Measurements from ENCODE around the gene TMEM215.
"Not testable (repeated sequence)": the region's sequence is repeated elsewhere in the genome, so short reads cannot be mapped to it uniquely, and the experiment has no call there.

The TMEM215 gene, protein sequence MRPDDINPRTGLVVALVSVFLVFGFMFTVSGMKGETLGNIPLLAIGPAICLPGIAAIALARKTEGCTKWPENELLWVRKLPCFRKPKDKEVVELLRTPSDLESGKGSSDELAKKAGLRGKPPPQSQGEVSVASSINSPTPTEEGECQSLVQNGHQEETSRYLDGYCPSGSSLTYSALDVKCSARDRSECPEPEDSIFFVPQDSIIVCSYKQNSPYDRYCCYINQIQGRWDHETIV

DNA sequence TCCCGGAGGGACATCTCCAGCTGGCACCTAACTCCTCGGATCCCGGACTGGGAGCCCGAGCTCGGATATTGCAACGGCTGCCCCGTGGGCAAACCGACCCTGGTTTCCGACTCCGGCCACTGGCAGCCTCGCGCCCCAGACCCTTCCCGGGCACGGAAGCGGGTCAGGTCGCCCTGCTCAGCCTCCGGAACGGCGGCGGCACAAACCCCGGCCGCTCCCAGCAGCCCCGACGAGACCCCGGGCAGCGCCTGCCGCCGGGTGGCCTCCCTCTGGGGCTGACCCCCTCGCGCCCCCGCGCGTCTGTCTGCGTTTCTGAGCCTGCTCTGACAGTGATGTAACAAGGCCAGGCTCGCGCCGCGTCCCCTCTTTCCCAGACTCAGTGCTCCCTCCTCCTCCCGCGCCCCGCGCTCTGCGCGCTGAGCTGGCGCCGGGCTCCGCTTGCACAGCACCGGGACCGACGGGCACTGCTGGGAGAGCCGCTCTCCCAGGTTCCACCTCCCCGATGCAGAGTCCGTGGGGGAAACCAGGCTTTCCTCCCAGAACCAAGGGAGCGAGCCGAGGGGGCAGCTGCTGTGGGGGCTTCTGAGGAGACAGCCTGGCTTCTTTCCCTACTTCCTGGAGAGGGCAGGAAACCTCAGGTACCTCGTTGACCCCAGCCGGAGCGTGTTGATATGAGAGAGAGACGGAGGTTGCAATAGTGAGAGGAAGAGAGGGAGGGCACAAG lies at the start of gene TMEM215:
Gene TMEM215 (plus strand): TSS at position 373 of the 724 bp plus-strand sequence. CDS start 644 bp downstream, outside the sequence.
- no peak for DNase-seq

DNA sequence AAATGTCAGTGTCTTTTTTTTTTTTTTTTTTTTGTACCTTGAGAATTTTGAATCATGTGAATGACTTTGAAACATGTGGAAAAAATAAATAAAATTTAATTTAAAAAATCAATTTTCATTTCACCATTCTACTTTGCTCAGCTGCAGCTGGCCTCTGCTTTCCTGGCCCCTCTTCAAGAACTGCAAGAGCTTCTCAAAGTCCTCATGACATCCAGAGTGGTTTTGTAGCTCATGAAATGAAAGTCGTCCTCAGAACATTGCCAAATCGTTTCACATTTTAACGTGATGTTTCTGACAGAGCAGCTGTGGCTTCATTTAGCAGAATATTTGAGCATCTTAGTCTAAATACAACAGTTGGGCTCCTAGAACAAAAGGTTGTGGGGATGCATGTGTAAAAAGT lies 47.9 kb upstream of the TMEM215 start:
- no peak for DNase-seq

DNA sequence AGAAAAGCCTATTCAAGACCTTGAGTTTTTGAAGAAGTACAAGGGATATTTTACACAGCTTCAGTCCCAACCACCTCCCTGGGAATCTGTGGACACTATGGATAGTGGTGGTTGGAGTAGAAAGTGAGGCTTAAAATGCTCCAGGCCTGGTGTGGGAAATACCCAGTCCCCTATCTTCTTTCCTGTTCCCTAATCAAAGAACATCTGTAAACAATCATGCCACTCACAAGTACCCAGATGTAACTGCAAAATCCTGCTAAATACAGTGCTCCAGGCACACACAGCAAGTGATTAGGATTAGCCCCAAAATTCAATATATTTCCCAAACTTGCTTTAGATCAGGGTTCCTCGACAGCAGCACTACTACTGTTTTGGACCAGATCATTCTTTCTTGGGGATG lies 46.0 kb upstream of the TMEM215 start:
- DNase-seq, result no peak

DNA sequence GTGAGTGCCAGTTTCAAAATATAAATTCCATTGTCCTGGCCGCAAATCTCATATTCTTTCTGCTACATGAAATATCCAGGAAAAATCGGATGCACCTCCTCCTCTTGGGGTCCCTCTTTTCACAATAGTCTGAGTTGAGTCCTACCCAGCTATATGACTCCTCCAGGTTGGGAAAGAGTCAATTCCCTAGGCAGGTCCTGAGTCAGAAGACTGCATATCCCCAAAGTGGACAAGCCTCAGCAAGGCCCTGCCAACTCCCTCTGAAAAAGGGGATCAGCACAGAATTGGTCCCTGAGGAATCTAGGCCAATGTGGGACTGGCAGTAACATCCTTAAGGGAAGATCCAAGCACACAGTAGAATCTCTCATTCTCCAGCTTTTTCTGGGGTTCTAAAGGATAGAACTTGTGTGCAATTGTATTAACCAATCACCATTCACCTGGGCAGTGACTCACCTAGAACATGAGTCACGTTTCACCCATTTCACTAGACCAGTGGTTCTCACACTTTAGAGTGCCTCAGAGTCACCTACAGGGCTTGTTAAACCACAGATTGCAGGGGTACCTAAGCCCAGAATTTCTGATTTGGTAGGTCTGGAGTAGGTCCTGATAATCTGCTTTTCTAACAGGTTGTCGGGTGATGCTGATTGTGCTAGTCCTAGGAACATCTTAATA lies 44.7 kb upstream of the TMEM215 start:
- no peak for DNase-seq

DNA sequence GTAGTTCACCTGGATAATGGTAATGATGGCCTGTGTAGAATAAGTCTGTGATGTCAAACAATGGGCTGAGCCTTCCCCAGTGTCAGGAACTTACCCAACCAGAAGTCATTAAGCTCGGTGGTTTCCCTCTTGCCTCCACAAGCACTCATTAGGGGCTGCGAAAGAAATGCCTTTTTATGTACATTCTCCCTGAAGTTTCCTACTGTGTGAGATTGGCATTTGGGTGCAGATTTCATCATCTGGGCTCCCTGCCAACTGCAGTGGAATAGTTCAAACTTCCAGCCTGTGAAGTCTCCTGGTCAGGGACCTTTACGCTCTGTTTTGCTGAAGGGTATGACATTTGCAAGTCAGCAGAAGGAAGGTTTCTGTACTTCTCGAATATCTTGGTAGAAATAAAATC lies 41.6 kb upstream of the TMEM215 start:
- no peak for DNase-seq

DNA sequence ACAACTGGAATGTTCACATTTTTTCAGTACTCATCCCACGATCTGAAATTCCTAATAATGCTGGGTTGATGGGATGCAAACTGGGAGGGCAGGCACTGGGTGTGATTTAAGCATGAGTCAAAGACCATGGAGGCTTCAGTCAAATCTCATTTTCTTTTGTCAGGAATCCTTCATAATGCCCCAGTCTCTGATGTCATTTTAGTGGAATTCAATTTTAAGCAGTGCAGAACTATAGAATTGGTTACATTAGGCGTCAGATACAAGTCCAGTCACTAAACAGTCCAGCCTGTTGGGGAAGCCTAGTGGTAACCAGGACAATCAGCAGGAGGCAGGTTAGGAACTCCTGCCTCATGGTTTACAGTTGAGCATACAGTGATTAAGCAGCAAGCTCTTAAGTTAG lies 41.0 kb upstream of the TMEM215 start:
- no peak for DNase-seq

DNA sequence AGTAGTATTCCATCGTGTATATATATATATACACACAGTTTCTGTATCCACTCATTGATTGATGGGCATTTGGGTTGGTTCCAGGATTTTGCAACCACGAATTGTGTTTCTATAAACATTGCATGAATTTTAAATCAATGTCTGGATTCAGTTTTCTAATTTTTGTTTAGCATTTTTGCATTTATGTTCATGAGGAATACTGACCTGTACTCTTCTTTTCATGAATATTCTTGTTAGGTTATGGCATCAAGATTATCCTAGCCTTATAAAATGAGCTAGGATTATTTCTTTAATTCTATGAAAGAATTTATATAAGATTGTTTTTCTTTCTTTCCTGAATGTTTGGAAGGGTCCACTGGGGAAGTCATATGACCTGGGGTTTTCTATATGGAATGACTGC lies 35.3 kb upstream of the TMEM215 start:
- DNase-seq, result no peak

DNA sequence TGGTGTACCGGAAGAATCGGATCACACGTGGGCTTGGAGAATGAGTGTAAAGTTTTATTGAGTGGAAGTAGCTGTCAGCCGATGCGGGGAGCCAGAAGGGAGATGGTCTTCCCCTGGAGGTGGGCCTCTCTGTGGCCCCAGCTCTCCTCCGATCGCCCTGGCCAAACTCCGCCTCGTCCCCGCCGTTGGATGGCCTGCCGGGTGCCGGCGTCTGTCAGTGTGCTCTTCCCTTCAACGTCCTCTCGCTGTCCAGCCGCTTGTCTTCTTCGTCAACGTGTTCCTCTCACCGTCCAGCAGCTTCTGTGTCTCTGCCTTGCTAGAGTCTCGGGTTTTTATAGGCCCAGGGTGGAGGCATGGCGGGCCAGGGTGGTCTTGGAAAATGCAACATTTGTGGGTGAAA lies 27.6 kb upstream of the TMEM215 start:
- no peak for DNase-seq

DNA sequence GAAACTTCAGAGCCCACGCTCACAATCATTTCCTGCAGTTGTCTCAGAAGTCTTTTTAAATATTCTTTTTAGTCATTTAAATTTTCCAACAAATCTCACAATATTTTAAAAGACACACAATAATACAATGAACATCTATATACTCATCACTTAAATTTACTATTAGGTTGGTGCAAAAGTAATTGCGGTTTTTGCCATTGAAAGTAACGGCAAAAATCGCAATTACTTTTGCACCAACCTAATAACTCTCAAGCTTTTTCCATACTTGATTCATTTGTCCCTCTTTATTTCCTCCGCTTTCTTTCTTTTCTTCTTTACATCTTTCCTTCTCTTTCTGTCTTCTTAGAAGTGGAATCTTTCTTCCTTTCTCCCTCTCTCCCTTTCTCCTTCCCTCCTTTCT lies 19.2 kb upstream of the TMEM215 start:
- no peak for DNase-seq

DNA sequence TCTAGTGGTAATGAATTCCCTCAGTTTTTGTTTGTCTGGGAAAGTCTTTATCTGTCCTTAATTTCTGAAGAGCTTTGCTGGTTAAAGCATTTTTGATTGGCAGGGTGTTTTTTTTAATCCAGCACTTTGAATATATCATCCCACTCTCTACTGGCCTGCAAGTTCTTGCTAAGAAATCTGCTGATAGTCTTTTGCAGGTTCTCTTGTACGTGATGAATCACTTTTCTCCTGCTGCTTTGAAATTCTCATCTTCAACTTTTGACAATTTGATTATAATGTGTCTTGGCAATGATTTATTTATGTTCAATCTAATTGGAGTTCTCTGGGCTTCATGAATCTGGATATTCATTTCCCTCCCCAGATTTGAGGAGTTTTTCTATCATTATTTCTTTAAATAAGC lies 8.1 kb upstream of the TMEM215 start:
- no peak for DNase-seq

DNA sequence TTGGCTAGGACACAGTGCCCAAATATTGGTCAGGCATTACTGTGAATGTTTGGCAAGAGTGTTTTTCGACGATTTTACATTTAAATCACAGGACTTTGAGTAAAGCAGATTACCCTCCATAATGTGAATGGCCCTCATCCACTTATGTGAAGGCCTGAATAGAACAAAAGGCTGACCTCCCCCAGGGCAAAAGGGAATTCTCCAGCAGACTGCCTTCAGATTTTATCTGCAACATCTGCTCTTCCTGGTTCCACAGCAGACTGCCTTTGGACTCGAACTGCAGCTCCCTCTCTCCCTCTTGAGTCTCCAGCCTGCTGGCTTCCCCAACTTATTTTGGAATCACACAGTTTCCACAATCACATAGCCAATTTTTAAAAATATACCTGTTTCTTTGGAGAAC lies 7.1 kb upstream of the TMEM215 start:
- DNase-seq, result no peak

DNA sequence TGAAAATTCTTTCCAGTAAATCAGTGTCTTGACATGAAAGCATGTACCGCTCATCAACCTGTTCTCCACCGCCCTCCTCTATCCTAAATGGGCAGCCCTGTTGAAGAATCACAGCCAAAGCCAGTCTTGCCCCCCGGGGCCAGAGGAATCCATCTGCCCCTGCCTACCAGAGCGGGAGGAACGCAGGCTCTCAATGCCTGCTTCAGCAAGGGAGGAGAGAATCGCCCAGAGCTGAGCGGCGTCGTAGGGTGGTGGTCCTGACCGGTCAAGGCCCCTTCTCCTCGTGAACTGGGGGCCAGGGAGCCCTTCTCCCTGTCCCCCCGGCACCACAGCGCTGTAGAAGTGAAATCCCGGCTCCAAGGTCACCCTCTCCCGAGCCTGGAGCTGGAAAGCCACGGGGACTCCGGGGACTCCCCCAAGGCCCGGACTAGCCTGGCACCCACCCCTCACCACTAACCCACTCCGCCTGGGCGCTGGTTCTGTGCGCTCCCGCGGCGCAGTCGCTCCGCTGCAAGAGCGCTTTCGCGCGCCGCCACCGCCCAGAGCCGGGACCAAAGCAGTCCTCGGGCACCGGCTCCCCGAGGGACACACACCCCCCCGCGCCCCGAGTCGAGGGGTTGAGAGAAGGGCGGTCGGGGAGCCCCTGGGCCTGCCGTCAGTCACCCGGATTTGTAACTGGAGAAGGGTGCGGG lies 718 bp upstream of the TMEM215 start:
- no peak for DNase-seq

DNA sequence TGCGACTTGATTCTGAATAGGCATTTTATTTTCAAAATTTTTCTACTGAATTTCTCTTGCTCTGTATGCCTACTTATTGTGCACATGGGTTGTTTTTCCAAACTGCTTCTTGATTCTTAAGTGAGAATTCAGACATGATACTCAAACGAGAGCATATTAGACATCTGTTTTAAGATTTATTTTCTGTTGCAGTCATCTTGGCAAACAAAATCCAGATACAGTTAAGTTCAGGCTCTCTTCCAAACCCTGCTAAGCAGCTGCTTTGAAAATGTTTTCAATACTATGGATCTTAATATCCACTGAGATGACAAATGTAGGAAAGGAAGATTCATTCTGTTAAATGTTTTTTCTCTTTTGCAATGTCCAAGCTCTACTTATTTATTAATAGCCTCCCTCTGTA lies 4.5 kb downstream of the TMEM215 start:
- no peak for DNase-seq

DNA sequence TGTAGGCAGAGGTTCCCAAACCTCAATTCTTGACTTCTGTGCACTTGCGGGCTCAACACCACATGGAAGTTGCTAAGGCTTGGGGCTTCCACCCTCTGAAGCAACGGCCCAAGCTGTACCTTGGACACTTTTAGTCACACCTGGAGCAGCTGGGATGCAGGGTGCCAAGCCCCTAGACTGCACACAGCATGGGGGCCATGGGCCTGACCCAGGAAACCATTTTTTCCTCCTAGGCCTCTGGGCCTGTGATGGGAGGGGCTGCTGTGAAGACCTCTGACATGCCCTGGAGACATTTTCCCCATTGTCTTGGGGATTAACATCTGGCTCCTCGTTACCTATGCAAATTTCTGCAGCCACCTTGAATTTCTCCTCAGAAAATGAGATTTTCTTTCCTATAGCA lies 12.7 kb downstream of the TMEM215 start:
- DNase-seq, result not testable (repeated sequence)

DNA sequence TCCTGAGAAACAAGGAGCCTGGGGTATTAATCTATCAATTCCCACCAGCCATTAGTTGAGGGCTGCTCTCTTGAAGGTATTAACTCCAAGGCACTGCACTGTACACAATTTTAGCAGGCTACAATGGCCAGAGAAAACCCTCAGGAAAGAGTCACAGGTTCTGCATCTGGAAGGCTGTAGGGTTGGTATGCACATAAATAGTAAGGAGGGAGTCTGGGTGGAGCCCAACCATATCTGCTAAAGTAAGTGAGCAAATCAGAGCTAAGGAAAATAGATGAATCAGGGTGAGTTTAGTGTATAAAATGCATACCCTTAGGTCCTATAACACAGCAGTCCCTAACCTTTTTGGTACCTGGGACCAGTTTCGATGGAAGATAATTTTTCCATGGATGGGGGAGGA lies 18.2 kb downstream of the TMEM215 start:
- DNase-seq, result no peak

DNA sequence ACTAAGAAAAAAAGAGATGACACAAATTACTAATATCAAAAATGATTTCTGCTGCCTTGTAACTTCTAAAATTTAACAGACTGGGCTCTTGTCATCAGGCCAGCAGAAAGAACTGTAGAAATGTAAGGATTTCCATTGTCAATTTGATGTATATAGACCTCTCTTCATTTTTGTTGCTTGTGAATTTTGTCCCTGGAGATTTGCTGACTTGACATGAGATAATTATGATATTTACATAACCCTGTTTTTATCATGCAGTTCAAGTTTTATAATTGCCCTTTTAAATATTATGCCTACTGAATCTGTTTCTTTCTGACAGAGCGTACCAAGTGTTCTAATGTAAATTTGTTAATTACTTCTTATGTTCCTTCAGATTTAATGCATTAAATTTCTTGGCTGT lies 23.9 kb downstream of the TMEM215 start:
- no peak for DNase-seq

DNA sequence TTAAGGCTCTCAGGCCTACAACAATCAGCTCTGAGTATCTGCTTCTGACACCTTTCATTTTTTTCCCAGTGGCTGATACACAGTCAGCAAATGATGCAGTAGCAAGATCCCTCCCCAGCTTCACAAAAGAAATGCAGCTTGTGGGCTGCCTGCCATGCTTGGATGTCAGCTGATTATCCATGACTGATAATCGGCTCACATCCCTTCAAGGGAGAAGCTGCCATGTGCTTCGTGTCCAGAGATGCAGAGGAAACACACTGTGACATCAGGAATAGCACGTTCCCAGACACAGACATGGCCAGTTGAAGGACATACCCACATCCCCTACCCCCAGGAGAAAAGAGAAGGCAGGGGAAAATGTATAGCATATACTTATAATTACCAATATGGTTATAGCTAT lies 27.9 kb downstream of the TMEM215 start:
- no peak for DNase-seq

DNA sequence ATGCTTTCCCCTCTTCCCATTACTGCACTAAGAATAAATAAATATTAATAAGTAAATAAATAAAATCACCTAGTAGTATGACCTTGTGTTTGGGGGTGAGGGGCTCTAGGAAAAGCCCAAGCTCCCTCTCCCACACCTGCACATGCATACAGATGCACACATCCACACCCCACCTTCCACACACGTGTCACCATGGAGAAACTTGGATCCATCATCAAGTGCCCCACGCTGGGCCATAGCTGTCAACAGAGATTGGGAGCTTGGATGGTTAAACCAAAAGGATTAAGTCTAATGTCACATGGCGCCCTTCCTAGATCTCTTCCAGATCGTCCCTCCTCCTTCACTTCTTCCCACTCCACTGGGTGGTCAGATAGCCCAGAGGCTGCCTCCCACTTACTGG lies 37.0 kb downstream of the TMEM215 start:
- no peak for DNase-seq

DNA sequence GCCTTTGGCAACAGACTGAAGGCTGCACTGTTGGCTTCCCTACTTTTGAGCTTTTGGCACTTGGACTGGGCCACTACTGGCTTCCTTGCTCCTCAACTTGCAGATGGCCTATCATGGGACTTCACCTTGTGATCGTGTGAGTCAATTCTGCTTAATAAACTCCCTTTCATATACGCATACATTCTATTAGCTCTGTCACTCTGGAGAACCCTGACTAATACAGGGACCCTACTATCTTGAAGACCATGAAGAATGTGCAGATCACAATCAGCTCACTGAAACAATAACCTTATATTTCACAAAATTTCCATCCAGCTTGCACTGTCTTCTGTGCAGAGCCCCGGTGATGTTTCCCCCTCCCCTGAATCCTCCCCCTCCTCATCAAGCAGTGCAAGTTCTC lies 39.8 kb downstream of the TMEM215 start:
- DNase-seq, result no peak

DNA sequence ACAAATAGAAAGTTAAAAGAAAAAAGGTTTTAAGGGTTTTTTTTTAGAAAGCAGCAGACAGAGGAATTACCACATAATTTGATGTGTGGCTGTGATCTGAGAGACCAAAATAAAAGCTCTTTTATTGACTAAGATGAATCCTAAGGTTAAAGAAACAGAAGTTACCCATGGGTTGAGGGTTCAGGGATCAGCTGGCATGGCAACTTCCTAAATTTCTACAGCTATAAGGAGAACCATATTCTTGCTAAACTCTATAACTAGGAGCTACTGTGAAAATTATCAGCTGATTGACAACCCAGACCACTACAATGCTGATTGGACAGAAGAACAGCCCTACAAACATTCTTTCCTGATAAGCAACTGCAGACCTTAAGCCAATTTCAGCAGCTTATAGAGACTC lies 40.2 kb downstream of the TMEM215 start:
- DNase-seq, result no peak

DNA sequence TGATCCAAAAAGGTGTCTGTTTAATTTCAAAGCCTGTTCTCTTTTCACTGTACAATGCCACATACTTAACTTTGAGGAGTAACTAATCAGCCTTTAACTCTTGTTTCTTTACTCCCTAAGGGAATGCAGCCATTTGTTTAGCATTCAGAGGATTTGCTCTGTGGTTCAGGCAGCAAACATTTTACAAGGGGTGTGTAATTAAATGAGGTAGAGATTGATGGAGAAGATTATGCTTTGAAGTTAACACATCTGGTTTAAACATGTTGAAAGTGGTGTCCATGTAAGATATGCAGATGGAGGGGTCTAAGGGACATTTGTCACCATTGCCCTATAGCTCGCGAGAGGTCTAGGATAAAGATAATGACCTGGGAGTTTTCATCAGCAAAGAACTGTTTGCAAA lies 41.9 kb downstream of the TMEM215 start:
- no peak for DNase-seq

DNA sequence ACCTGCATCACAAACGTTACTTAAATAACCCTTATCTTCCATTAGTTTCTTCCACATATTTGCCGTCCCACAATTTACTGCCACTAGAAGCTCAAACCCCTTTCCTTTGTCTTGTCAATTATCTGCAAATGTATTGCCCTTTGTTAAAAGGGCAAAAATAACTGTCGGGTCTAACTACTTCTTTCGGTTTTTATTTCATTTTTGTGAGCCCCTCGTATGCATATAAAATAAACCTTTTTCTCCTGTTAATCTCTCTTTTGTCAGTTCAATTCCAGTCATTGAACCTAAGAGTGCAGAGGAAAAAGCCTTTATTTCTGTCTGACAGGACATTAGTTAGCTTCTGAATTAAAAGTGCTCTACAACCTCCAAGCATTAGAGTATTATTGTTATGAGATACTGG lies 45.5 kb downstream of the TMEM215 start:
- no peak for DNase-seq

DNA sequence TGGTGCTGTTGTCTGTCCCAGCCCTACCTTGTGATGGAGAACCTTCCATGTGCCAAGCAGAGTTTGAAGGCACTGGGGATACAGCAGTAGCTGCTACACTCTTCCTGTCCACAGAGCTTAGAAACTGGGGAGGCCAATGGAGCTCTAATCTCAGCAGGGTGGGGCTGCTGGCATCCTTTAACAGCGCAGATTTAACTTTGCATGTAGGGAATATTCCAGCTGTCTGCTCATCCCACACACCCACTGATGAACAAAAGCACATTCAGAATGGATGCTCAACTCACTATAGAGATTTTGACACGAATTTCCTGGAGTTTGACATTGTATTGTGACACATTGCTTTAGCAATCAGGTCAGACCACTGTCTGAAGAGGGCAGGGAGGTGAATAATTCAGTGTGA lies 49.0 kb downstream of the TMEM215 start:
- no peak for DNase-seq

Data from NCI-H1417 treated with DMSO at 0.1 percent for 48 hours (cell line).